Cardiac fibroblast (primary cell): Measurements from ENCODE around the gene RSKR.

ENCODE experiments used
- DNase-seq, 2 donors: peaks; one replicate each; pipeline versions ENCODE4 v3.0.0 to v3.0.0-alpha.2; 2010; ENCODE audit warnings: low read depth in 2 of 2
- H3K4me3 ChIP-seq, 2 donors: replicated peaks in 1 of 2; 1 replicate in 1 of 2; 2 replicates in 1 of 2; pipeline ENCODE4 v1.5.1; 2011; ENCODE audit warnings: low read depth in 2 of 2, low read length in 2 of 2, mild to moderate bottlenecking in 2 of 2, moderate library complexity in 1 of 2
- CTCF ChIP-seq: IDR thresholded peaks from one replicate; pipeline ENCODE4 v1.5.1; 2011; ENCODE audit warnings: low read depth, mild to moderate bottlenecking, low read length, inconsistent platforms

Gene RSKR

DNA sequence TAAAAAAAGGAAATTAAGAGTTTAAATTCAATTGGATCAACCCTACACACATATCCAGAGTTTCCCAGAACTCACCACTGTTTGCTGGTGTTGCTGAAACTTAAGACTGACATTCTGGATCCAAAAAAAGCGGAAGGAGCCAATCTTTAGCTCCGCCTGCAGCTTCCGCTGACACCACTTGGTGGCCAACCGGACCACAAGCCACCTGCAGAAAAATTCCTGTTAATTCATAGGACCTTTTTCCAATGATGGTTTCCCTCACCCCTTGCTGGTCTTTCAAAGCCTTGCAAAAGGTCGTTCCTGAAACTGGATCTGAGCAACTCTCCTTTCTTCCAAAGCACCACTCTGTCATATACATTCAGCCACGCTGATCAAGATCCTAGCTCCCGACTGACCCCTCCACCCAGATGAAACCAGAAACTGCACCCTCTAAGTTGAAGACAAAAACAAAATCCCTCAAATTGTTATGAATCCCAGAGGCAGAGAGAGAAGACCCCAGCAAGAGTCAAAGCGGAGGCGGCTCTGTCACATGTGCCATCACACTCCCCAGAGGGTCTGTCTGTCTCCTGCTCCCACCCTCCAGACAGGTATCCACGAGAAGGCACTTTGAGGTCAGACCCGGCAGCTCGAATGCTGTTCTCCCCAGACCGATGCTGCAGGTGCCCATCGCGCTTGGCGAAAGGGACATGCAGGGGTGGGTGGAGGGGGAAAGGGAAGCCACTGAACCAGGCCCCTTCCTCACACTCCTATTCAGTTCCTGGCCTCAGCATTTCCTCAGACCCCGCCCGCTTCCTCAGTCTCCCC lies 30.2 kb upstream of the RSKR start:
- TF ChIP-seq CTCF = peak; percentile 59
- peak overlapping the region; percentile 90 to 91 for H3K4me3 ChIP-seq
- peak; percentile 61 to 69 for DNase-seq

GRCh38 chr17:28641579-28641978 lies 27.6 kb upstream of the RSKR start:
- no peak for DNase-seq
- no peak for TF ChIP-seq CTCF
- H3K4me3 ChIP-seq = no peak overlapping the region

DNA sequence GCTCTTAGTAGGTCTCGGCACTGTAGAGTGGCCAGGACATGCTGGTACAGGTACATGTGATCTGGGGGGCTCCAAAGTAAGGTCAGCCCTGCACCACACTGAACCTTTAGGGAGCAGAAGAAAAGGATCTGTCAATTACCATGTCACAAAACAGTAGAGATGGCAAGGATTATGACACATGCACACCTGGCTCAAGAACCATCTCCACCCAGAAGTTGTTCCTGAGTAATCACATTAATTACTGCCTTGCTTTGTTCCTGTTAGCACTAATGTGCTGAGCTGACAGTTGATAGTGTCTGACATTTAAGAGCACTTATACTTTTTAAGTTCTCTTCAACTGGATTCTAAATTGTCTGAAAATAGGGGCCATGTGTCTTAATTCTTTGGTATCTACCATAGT lies 21.5 kb upstream of the RSKR start:
- no peak for TF ChIP-seq CTCF
- H3K4me3 ChIP-seq = no peak overlapping the region
- DNase-seq = no peak

DNA sequence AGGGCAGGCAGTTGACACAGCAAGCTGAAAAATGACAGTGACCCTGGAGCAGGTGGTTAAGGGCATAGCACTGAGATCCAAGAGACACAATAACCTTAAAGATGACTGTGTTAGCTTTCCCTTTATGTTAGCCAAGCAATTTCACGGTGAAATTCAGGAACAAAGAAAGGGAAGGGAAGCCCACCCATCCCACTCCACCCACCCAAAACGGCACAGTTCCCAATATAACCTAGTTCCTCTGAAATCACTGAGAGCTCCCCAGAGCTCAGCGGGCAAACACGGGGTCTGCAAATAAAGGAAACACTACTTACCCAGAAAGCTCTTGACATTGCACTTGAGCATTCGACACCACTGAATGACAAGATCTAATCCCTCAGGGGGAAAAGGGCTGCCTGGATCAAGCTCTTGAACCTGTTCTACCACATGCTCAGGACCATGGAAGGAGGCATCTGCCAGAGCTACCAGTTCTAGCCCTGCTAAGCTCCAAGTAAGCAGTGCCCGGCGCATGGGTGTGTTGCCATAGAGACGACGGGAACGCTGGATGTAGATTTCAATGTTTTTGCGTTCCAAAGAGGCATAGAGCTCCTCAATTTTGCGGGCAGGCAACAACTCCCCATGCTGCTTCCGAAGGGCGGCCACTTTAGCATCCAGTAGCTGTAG lies 20.4 kb upstream of the RSKR start:
- H3K4me3 ChIP-seq = no peak overlapping the region
- DNase-seq = no peak
- TF ChIP-seq CTCF = no peak

GRCh38 chr17:28626818-28627217 lies 12.8 kb upstream of the RSKR start:
- no peak for TF ChIP-seq CTCF

DNA sequence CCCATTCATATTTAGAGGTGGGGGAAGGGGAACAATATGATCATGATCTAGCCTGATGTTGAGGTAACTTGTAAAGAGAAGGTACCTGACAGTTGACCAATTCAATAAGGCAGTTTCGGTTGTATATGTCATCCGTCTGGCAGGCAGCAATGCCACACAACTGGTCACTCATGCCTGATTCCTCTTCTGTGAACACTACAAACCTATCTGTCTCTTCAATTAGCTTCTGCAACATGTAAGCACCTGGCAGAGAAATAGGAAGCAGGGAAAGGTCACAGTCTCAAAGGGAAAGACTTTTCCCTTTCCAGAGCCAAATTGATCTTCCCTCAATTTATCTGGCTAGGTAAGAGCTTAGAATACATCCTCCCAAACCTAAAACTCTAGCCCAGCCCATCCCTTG lies 10.2 kb upstream of the RSKR start:
- H3K4me3 ChIP-seq = no peak overlapping the region
- TF ChIP-seq CTCF = no peak
- DNase-seq = no peak

More at GRCh38 chr17:28626818-28627217, 12.8 kb upstream of the RSKR start:
- no peak for DNase-seq
- no peak overlapping the region for H3K4me3 ChIP-seq
